ENCODE data around the gene HPCAL1.

- TF ChIP-seq EZH2phosphoT487 (IDR thresholded peaks at IDR 0.05; ENCODE audit: insufficient read depth, low read depth) (no peak), EZH2 (IDR thresholded peaks at IDR 0.05; ENCODE audit: insufficient read depth, poor library complexity, severe bottlenecking) (no peak)
Measured at GRCh38 chr2:10345126-10345525, 42.4 kb downstream of the HPCAL1 start.
